Astrocyte of the spinal cord (primary cell): ENCODE measurements around the gene CHN2.
"Not testable (repeated sequence)": the region's sequence is repeated elsewhere in the genome, so short reads cannot be mapped to it uniquely, and the experiment has no call there.

Experiments used
- DNase-seq: peaks from one replicate; pipeline ENCODE4 v3.0.0; 2011; ENCODE audit warnings: low read depth, low spot score
- H3K4me3 ChIP-seq: 2 replicates; pipeline ENCODE4 v1.5.1; 2011; ENCODE audit warnings: low read depth, mild to moderate bottlenecking, low read length, moderate library complexity
- CTCF ChIP-seq: IDR thresholded peaks from 2 replicates; pipeline ENCODE4 v1.5.1; 2012; ENCODE audit warnings: low read depth, mild to moderate bottlenecking, low read length, inconsistent platforms
- in situ Hi-C: cut with HindIII; loops from 2 replicates; pipeline ENCODE4 v1.10.0; 2017; ENCODE audit warnings: low sequenced_read_pairs

The CHN2 gene

GRCh38 chr7:29518616-29519015, 324.0 kb downstream of the CHN2 start:
- DNase-seq: no peak
- in situ Hi-C loops: no loop called here
- no peak overlapping the region for H3K4me3 ChIP-seq
- TF ChIP-seq CTCF: no peak

GRCh38 chr7:29523728-29524127, 329.2 kb downstream of the CHN2 start:
- H3K4me3 ChIP-seq: no peak overlapping the region
- in situ Hi-C loops: no loop called here
- DNase-seq: no peak
- no peak for TF ChIP-seq CTCF

DNA sequence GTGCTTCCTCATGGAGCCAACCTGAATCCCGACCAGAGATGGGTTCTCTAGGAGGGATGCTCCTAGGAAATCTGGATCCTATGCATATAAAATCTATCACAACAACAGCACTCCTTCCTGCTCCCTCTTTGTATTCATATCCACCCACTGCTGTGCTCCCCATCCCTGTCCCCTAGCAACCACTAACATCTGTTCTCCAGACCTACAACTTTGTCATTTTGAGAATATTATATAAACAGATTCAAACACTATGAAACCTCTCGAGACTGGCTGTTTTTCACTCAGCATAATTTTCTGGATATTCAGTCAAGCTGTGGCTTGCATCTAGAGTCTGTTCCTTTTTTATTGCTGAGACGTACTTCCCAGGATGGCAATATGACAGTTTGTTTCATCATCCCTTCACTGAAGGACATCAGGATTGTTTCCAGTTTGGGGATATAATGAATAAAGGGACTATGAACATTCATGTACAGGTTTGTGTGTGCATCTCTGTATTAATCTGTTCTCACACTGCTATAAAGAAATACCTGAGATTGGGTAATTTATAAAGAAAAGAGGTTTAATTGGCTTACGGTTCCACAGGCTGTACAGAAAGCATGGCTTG, 333.0 kb downstream of the CHN2 start:
- in situ Hi-C loops: no loop called here
- no peak for DNase-seq
- no peak for TF ChIP-seq CTCF
- no peak overlapping the region for H3K4me3 ChIP-seq

- DNase-seq, H3K4me3 ChIP-seq, in situ Hi-C loops: not testable (repeated sequence)
Observed at GRCh38 chr7:29528526-29528925, 334.0 kb downstream of the CHN2 start.
